D721Med (cell line): Measurements from ENCODE around the gene TSPAN14.
"Not testable (repeated sequence)": the region's sequence is repeated elsewhere in the genome, so short reads cannot be mapped to it uniquely, and the experiment has no call there.

Source experiments
- DNase-seq: peaks from one replicate; pipeline ENCODE4 v3.0.0; 2011; ENCODE audit warnings: low spot score; ENCODE audit not compliant: insufficient read length
- FAIRE-seq: peaks from 2 replicates; lab custom pipeline; 2011; peaks lifted over from hg19 to GRCh38; lab: Jason Lieb, UNC
- CTCF ChIP-seq: IDR thresholded peaks from 2 replicates; pipeline ENCODE4 v1.5.1; 2012; ENCODE audit warnings: mild to moderate bottlenecking, control low read depth; ENCODE audit not compliant: insufficient read depth; ENCODE audit errors: missing control alignments

TSPAN14 gene

GRCh38 chr10:80542652-80543318 is 88.7 kb downstream of the TSPAN14 start:
- no peak for TF ChIP-seq CTCF
- DNase-seq (no peak), FAIRE-seq (no peak)

- not testable (repeated sequence) for FAIRE-seq
Observed at GRCh38 chr10:80543319-80543672, 89.2 kb downstream of the TSPAN14 start.

GRCh38 chr10:80544316-80544953 is 90.3 kb downstream of the TSPAN14 start:
- TF ChIP-seq CTCF, result no peak
- FAIRE-seq, result no peak
- no peak for DNase-seq

More at GRCh38 chr10:80543319-80543672, 89.2 kb downstream of the TSPAN14 start:
- not testable (repeated sequence) for DNase-seq

GRCh38 chr10:80545258-80545881 is 91.3 kb downstream of the TSPAN14 start:
- no peak for TF ChIP-seq CTCF
- DNase-seq (no peak), FAIRE-seq (no peak)

GRCh38 chr10:80552151-80552646 is 98.1 kb downstream of the TSPAN14 start:
- TF ChIP-seq CTCF, result no peak
- FAIRE-seq (no peak), DNase-seq (no peak)

GRCh38 chr10:80553436-80553835 is 99.3 kb downstream of the TSPAN14 start:
- no peak for TF ChIP-seq CTCF
- DNase-seq (no peak), FAIRE-seq (no peak)

GRCh38 chr10:80554050-80554449 is 99.9 kb downstream of the TSPAN14 start:
- TF ChIP-seq CTCF, result no peak
- DNase-seq, result no peak
- no peak for FAIRE-seq
